GM21717 (cell line): ENCODE results near the gene RELT.
"Not testable (repeated sequence)": the region's sequence is repeated elsewhere in the genome, so short reads cannot be mapped to it uniquely, and the experiment has no call there.

Source experiments
- ATAC-seq: cut with Tn5 transposase; IDR thresholded peaks from one replicate; pipeline ENCODE4 v1.9.1; 2021; ENCODE audit warnings: mild to moderate bottlenecking, moderate library complexity; ENCODE audit not compliant: unreplicated experiment

Gene RELT

DNA sequence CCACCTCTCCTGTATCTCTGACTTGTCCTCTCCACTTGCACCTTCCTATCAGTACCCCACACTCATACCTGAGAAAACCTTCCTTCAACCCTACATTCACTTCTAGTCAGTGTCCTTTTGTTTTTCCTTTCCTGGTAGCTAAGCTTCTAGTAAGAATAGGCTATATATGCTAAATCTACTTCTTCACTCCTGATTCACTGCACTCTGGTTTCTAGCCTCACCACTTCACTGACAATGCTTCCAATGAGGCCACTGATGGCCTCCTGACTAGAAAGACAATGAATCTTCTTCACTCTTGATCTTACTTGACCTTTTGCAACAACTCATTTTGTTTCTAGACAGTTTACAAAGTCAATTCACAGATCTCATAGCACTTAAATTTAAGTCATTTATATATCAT lies 52.0 kb downstream of the RELT start:
- ATAC-seq = no peak

DNA sequence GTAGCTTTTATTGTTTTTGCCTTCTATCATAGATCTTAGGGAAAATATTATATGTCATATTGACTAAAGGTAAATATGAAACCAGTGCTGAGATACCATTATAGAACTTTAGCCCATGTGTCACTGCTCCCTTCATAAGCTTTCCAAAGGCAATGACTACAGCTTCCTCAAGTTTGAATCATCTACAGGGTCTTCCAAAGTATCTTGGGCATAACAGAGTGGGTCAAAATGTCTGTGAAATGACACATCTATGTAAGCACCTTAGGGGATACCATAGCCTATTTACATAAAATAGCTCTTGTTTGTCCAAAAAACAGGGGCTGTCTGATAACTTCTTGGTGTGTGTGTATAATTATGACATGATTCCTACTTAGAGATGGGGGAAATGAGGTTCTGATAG lies 52.5 kb downstream of the RELT start:
- no peak for ATAC-seq

DNA sequence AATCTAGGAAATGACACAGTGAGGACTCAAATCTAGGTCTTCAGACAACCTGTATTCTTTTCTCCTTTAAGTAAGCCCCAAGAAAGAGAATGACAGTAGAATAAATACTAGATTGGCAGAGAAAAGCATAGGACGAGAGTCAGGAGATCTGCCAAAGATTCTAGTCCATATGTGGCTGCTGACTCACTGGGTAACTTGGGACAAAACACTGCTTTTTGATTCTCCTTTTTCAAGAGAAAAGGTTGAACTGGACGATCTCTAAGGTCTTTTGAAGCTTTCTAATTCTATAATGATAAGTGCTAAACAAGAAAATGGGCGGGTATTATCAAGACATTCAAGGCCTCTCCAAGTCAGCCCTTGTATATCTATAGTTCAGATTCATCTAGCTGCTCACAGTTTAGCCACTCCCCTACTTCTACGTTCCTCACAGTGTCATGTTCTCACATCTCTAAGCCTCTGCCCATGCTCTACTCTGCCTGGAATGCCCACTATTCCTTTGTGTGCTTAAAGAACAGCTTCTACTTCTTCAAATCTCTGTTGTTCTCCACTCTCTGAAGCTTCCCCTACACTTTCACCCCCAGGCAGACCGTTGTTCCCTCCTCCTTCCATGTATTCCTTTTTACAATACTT lies 53.0 kb downstream of the RELT start:
- ATAC-seq = no peak

DNA sequence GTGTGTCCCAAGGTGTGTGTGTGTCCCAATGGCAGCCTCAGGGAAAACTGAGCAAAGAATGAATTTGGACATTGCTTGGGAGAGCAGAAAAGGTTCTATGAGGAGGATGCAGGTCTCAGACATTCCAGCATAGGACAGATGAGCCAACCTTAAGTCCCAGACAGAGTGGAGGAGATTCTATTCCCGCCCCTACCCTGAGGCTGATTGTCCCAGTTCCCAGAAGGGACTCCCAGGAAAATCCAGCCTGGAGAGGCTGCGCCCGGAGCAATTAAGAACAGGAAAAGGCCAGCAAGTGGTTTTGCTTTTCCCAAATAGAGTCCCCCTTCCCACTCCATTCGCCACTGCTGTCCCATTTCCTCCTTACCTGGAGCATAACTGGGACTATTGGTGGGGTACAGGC lies 54.1 kb downstream of the RELT start:
- ATAC-seq = no peak

DNA sequence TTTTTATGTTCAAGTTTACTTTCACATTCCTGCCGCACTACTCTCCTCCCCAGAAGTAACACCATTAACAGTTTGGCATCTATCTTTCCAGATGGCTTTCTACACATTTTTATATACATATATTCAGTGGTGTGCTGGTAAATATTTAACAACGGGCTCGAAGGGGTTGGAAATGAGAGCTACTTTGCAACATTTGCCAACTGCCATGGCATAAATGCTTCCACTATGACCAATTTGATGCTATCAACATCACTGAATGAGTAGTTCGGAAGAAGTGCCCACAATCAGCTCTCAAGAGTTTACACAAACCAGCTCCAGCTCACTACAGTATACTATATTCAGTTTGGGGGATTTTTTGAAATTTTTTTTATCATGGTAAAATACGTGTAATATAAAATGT lies 55.2 kb downstream of the RELT start:
- ATAC-seq = no peak

DNA sequence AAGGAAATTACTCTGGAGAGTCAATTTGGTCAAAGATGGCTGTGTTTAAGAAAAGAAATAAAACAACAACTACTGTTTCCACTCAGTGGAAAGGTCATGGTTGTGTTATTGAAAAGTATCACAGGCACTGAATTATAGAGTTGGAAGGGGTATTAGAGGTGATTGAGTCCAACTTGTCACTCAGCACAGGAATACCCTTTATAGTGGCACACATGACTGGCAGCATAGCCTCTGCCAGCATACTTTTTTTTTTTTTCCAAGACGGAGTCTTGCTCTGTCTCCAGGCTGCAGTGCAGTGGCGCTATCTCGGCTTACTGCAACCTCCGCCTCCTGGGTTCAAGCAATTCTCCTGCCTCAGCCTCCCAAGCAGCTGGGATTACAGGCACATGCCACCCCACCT lies 60.7 kb downstream of the RELT start:
- not testable (repeated sequence) for ATAC-seq

DNA sequence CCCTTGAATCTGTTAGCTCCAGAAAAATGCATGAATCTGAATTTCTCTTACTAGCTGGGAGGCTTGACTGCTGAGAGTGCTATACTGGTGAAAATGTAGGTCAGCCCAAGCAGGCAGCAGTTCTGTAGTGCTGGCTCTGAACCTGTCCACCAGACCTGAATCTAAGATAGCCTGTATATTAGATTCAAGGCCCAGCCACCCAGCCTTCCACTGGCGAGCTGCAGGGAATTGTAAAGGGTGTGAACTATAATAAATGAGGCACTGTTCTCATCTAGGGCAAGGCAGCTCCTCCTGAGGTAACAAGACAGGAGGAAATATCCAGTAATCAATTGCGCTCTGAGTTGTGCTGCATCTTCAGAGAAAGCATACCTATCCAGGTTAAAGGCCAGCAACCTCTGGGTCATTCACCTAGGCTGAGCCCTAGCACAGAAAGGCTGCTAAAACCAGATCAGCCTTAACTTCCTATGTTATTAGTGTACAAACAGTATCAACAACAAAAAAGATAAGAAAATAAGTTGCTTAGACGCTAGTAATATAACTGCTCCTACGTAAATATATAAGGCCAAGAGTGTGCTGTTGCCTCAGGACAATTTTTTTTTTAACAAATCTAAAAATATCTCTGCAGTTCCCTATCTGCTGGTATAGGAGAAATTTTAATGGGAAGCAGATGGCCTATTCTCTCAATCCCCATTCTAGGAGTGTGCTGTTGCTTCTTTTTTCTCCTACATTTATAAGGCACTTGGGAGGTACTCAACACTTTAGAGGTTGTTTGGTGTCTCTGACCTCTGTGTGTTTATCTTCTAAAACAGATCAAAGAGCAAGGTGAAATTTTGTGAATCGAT lies 63.0 kb downstream of the RELT start:
- no peak for ATAC-seq

DNA sequence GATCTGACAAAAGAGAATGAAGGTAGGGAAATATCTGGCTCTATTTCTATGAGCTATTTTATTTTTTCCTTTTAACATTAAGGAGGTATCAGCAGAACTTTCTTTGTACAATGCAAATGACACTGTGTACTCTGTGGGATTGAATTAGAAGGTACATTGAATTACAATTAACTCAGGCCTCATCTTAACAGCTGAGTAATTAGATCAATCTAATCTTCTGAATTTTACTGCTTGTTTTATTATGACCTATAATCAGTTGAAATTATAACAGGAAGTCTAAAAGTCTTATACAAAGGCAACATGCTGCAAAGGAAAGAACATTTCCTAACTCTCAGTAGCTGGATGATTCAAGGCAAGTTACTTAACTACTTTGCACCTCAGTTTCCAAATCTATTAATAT lies 69.8 kb downstream of the RELT start:
- ATAC-seq = no peak

DNA sequence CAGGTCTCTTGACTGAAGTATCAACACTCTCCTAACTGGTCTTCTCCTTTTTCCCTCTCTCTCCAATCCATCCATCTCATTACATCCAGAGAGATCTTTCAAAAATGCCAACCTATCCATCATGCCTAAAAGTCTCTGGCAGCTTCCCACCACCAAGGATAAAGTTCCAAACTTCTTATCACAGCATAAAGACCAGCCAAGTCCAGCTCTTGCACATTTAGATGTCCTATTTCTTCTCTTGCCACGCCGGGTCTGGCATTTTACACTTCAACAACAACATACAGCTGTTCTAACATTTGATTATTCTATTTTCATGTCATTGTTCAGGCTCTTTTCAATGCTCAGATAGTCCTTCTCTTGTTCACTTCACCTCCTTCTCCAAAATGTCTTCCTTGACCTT lies 70.6 kb downstream of the RELT start:
- ATAC-seq = no peak
